CD14-positive monocyte (primary cell): ENCODE measurements around the gene TNN. TPM values are rescaled to one million over a fixed set of nuclear protein-coding genes. Genes with fewer than 3 reads are reported as not detected.

Experiments
- DNase-seq, 3 donors: peaks; one replicate each; pipeline ENCODE4 v3.0.0-alpha.2; 2011 to 2022
- H2AFZ ChIP-seq: 2 replicates; pipeline ENCODE4 v1.6.0; 2012; ENCODE audit warnings: mild to moderate bottlenecking, low read depth, low read length, inconsistent platforms; ENCODE audit not compliant: insufficient read depth, poor library complexity, severe bottlenecking
- H3K27ac ChIP-seq, 2 donors: 1 replicate in 1 of 2; 2 replicates in 1 of 2; pipeline ENCODE4 v1.5.1; 2012 to 2013; ENCODE audit warnings: low read length in 2 of 2, control low read depth in 1 of 2, inconsistent platforms in 1 of 2, low read depth in 1 of 2, mild to moderate bottlenecking in 1 of 2
- H3K27me3 ChIP-seq, 2 donors: one replicate each; pipeline versions ENCODE4 v1.6.0 to v1.6.1; 2011 to 2013; ENCODE audit warnings: low read length in 2 of 2; ENCODE audit not compliant: control insufficient read depth in 2 of 2, insufficient read depth in 2 of 2
- H3K36me3 ChIP-seq, 2 donors: replicated peaks in 1 of 2; 1 replicate in 1 of 2; 2 replicates in 1 of 2; pipeline versions ENCODE4 v1.5.1 to v1.6.1; 2012 to 2013; ENCODE audit warnings: low read length in 2 of 2, control low read depth in 1 of 2, inconsistent platforms in 1 of 2, mild to moderate bottlenecking in 1 of 2; ENCODE audit not compliant: insufficient read depth in 2 of 2, control insufficient read depth in 1 of 2
- H3K4me1 ChIP-seq, 2 donors: 1 replicate in 1 of 2; 2 replicates in 1 of 2; pipeline versions ENCODE4 v1.5.1 to v1.6.1; 2012 to 2013; ENCODE audit warnings: low read length in 2 of 2, control low read depth in 1 of 2, inconsistent platforms in 1 of 2, mild to moderate bottlenecking in 1 of 2, moderate library complexity in 1 of 2; ENCODE audit not compliant: insufficient read depth in 2 of 2, control insufficient read depth in 1 of 2
- H3K4me2 ChIP-seq: replicated peaks from 2 replicates; pipeline ENCODE3; 2012; ENCODE audit warnings: low read length, moderate library complexity, mild to moderate bottlenecking; ENCODE audit not compliant: poor library complexity, severe bottlenecking; ENCODE audit errors: extremely low read depth
- H3K4me3 ChIP-seq, 3 experiments: fragments of 200-600 bp in 1 of 3; sonication (generic) in 1 of 3; replicated peaks in 1 of 3; 1 replicate in 2 of 3; 2 replicates in 1 of 3; pipeline ENCODE4 v1.5.1; 2011 to 2013; ENCODE audit warnings: low read length in 3 of 3, mild to moderate bottlenecking in 3 of 3, control low read depth in 2 of 3, low read depth in 2 of 3, inconsistent platforms in 1 of 3, moderate library complexity in 1 of 3
- H3K79me2 ChIP-seq: 2 replicates; pipeline ENCODE4 v1.6.0; 2012; ENCODE audit warnings: mild to moderate bottlenecking, control low read depth, inconsistent platforms, low read length, moderate library complexity; ENCODE audit not compliant: insufficient read depth
- H3K9ac ChIP-seq: 2 replicates; pipeline ENCODE4 v1.6.0; 2017; ENCODE audit warnings: low read length, mild to moderate bottlenecking; ENCODE audit not compliant: insufficient read depth, poor library complexity, severe bottlenecking
- H3K9me3 ChIP-seq, 2 donors: replicated peaks in 1 of 2; 1 replicate in 1 of 2; 2 replicates in 1 of 2; pipeline versions ENCODE4 v1.5.1 to v1.6.1; 2012 to 2013; ENCODE audit warnings: low read length in 2 of 2, control low read depth in 1 of 2; ENCODE audit not compliant: control insufficient read depth in 1 of 2, insufficient read depth in 1 of 2
- H4K20me1 ChIP-seq: 2 replicates; pipeline ENCODE4 v1.6.0; 2012; ENCODE audit warnings: mild to moderate bottlenecking, low read length, control low read depth, moderate library complexity; ENCODE audit not compliant: insufficient read depth
- H3K27ac Mint-ChIP-seq, 7 donors: one replicate each; pipeline ENCODE4 v1.8.0; 2020; ENCODE audit warnings: mild to moderate bottlenecking in 7 of 7, mixed read lengths in 7 of 7, moderate library complexity in 6 of 7, inconsistent platforms in 2 of 7
- H3K27me3 Mint-ChIP-seq, 3 donors: one replicate each; pipeline ENCODE4 v1.8.0; 2021 to 2022; ENCODE audit warnings: low read depth in 3 of 3, mild to moderate bottlenecking in 3 of 3, mixed read lengths in 3 of 3, moderate library complexity in 3 of 3, inconsistent platforms in 1 of 3
- H3K36me3 Mint-ChIP-seq, 2 donors: one replicate each; pipeline ENCODE4 v1.8.0; 2020; ENCODE audit warnings: mixed read lengths in 2 of 2, inconsistent platforms in 1 of 2, mild to moderate bottlenecking in 1 of 2
- H3K4me1 Mint-ChIP-seq: one replicate; pipeline ENCODE4 v1.8.0; 2020; ENCODE audit warnings: mild to moderate bottlenecking, mixed read lengths
- H3K4me3 Mint-ChIP-seq, 2 donors: one replicate each; pipeline ENCODE4 v1.8.0; 2020; ENCODE audit warnings: mild to moderate bottlenecking in 2 of 2, mixed read lengths in 2 of 2, moderate library complexity in 1 of 2
- H3K9me3 Mint-ChIP-seq, 7 donors: one replicate each; pipeline ENCODE4 v1.8.0; 2020 to 2022; ENCODE audit warnings: mixed read lengths in 7 of 7, mild to moderate bottlenecking in 6 of 7, moderate library complexity in 6 of 7, inconsistent platforms in 2 of 7
- CTCF ChIP-seq: fragments of 200-600 bp; IDR thresholded peaks from one replicate; pipeline ENCODE4 v1.8.0; 2022; ENCODE audit warnings: antibody characterized with exemption, mild to moderate bottlenecking
- WGBS: methylation state at CpG from one replicate; pipeline ENCODE4 v1.1.5; 2013; ENCODE audit warnings: missing lambda C conversion rate; ENCODE audit not compliant: insufficient coverage; 5-methylcytosine and 5-hydroxymethylcytosine counted together
- intact Hi-C, 2 donors: fragments of 100-400 bp; cut with micrococcal nuclease; formaldehyde crosslinking; loops; one replicate each; pipeline versions ENCODE4 v1.15.0 to v1.15.1; 2023
- polyA plus RNA-seq, 3 donors: library from polyadenylated mRNA; depleted of rRNA in 1 of 3; unstranded in 2 of 3; stranded (reverse) in 1 of 3; fragments of 300-500 nt in 2 of 3; fragments of >200 nt in 1 of 3; fragmentation: Illumina TruSeq in 2 of 3; gene quantifications; 1 replicate in 2 of 3; 2 replicates in 1 of 3; pipeline ENCODE4 v1.2.3, GENCODE V29; 2012 to 2021

The TNN gene
- polyA plus RNA-seq, 3 donors, result not detected

GRCh38 chr1:175164751-175165150 lies 97.1 kb downstream of the TNN start:
- Mint-ChIP-seq H3K4me1 (peaks cover 9% of the 10 kb centered on the region), H3K9me3 (no peaks in the 10 kb centered on the region), H3K27ac (peak overlapping the region in 1 of 7 donors; percentile 58), H3K4me3 (no peak overlapping the region), H3K36me3 (peaks cover 91 to 92% of the 10 kb centered on the region in 2 donors), H3K27me3 (peaks cover 0 to 2% (median 0%) of the 10 kb centered on the region in 3 donors)
- no peaks in the 10 kb centered on the region for H3K27me3 ChIP-seq
- no peak overlapping the region for H3K27ac ChIP-seq
- intact Hi-C loops, result no loop called here
- H3K9me3 ChIP-seq, result no peaks in the 10 kb centered on the region
- no peaks in the 10 kb centered on the region for H3K4me1 ChIP-seq
- no peak overlapping the region for H3K4me2 ChIP-seq
- no CpG with 5 or more reads among the region's 2 CpGs for WGBS
- no peak overlapping the region for H3K9ac ChIP-seq
- peaks cover 5% of the 10 kb centered on the region for H3K79me2 ChIP-seq
- H2AFZ ChIP-seq, result no peak overlapping the region
- H3K4me3 ChIP-seq, result no peak overlapping the region
- no peak for DNase-seq
- H3K36me3 ChIP-seq, result peaks cover 76 to 100% of the 10 kb centered on the region in 2 donors
- peaks cover 40% of the 10 kb centered on the region for H4K20me1 ChIP-seq
- TF ChIP-seq CTCF, result no peak

- H3K27me3 ChIP-seq, result no peaks in the 10 kb centered on the region
- Mint-ChIP-seq H3K36me3 (peaks cover 89 to 92% of the 10 kb centered on the region in 2 donors), H3K4me1 (peaks cover 17% of the 10 kb centered on the region)
These were observed 99.1 kb downstream of the TNN start for GRCh38 chr1:175166746-175167145.

More at GRCh38 chr1:175166746-175167145, 99.1 kb downstream of the TNN start:
- no peaks in the 10 kb centered on the region for H3K4me1 ChIP-seq
- TF ChIP-seq CTCF, result no peak
- no peaks in the 10 kb centered on the region for H3K9me3 ChIP-seq
- Mint-ChIP-seq H3K9me3 (no peaks in the 10 kb centered on the region), H3K4me3 (no peak overlapping the region), H3K27me3 (peaks cover 0 to 2% (median 0%) of the 10 kb centered on the region in 3 donors), H3K27ac (peak overlapping the region in 1 of 7 donors; percentile 9)
- H3K4me2 ChIP-seq, result no peak overlapping the region
- DNase-seq, result no peak
- intact Hi-C loops, result no loop called here
- H3K36me3 ChIP-seq, result peaks cover 58 to 99% of the 10 kb centered on the region in 2 donors
- H4K20me1 ChIP-seq, result peaks cover 60% of the 10 kb centered on the region
- WGBS, result 100% methylated on average over 1 of the region's 5 CpGs
- H3K27ac ChIP-seq, result no peak overlapping the region
- peaks cover 12% of the 10 kb centered on the region for H3K79me2 ChIP-seq
- no peak overlapping the region for H2AFZ ChIP-seq
- H3K9ac ChIP-seq, result no peak overlapping the region
- H3K4me3 ChIP-seq, result no peak overlapping the region
